HEK293 (cell line): ENCODE data around the gene FOXO3.

Experiments used
- CTCF ChIA-PET: fragments of 350-600 bp; formaldehyde crosslinking; extraction: SDS; loops from one replicate; lab custom pipeline; 2021; ENCODE audit warnings: antibody characterized with exemption; lab: Yijun Ruan, JAX
- POLR2A ChIA-PET: fragments of 300-600 bp; formaldehyde crosslinking; extraction: SDS; loops from one replicate; lab custom pipeline; 2020; ENCODE audit warnings: antibody characterized with exemption, inconsistent platforms; lab: Yijun Ruan, JAX
- H3K27ac ChIP-seq: fragments of 200-500 bp; sonication (Bioruptor generic); 2 replicates; pipeline ENCODE4 v1.5.1; 2014; ENCODE audit warnings: low read depth, low read length, control low read depth, inconsistent platforms; ENCODE audit errors: extremely low read depth
- H3K36me3 ChIP-seq, 2 experiments: fragments of 200-500 bp in 1 of 2; sonication (Bioruptor generic) in 1 of 2; 1 replicate in 1 of 2; 2 replicates in 1 of 2; pipeline ENCODE4 v1.5.1; 2014 to 2017; ENCODE audit warnings: inconsistent platforms in 2 of 2, low read length in 2 of 2; ENCODE audit not compliant: control insufficient read depth in 2 of 2, insufficient read depth in 1 of 2
- H3K4me1 ChIP-seq: fragments of 200-500 bp; sonication (Bioruptor generic); 2 replicates; pipeline ENCODE4 v1.5.1; 2014; ENCODE audit warnings: mild to moderate bottlenecking, low read length, inconsistent platforms; ENCODE audit not compliant: control insufficient read depth, insufficient read depth
- H3K4me3 ChIP-seq: 2 replicates; pipeline ENCODE4 v1.5.1; 2011; ENCODE audit warnings: low read depth, mild to moderate bottlenecking, control low read depth, low read length, moderate library complexity
- H3K9me3 ChIP-seq: fragments of 200-500 bp; sonication (Bioruptor generic); 2 replicates; pipeline ENCODE4 v1.5.1; 2014; ENCODE audit warnings: low read depth, low read length, inconsistent platforms; ENCODE audit not compliant: control insufficient read depth, insufficient read depth
- FEZF1 ChIP-seq: fragments of 450-650 bp; formaldehyde crosslinking; IDR thresholded peaks from 2 replicates; pipeline ENCODE4 v1.5.1; 2016; ENCODE audit warnings: missing biosample characterization, missing genetic modification characterization
- HIC1 ChIP-seq: fragments of 450-650 bp; formaldehyde crosslinking; IDR thresholded peaks from 2 replicates; pipeline ENCODE4 v1.5.1; 2016; ENCODE audit warnings: missing biosample characterization, missing genetic modification characterization
- KLF1 ChIP-seq: fragments of 450-650 bp; formaldehyde crosslinking; IDR thresholded peaks from 2 replicates; pipeline ENCODE4 v1.5.1; 2016; ENCODE audit warnings: missing biosample characterization, missing genetic modification characterization
- KLF9 ChIP-seq: fragments of 450-650 bp; formaldehyde crosslinking; IDR thresholded peaks from 2 replicates; pipeline ENCODE4 v1.5.1; 2016; ENCODE audit warnings: missing biosample characterization, missing genetic modification characterization, low read depth
- PATZ1 ChIP-seq: fragments of 450-650 bp; formaldehyde crosslinking; IDR thresholded peaks from 2 replicates; pipeline ENCODE4 v1.5.1; 2016; ENCODE audit warnings: missing biosample characterization, missing genetic modification characterization
- PRDM10 ChIP-seq: fragments of 450-650 bp; formaldehyde crosslinking; IDR thresholded peaks from 2 replicates; pipeline ENCODE4 v1.5.1; 2016; ENCODE audit warnings: missing biosample characterization, missing genetic modification characterization
- PRDM6 ChIP-seq: fragments of 450-650 bp; formaldehyde crosslinking; IDR thresholded peaks from 2 replicates; pipeline ENCODE4 v1.5.1; 2017; ENCODE audit warnings: missing biosample characterization, missing genetic modification characterization
- SP7 ChIP-seq: fragments of 450-650 bp; formaldehyde crosslinking; IDR thresholded peaks from 2 replicates; pipeline ENCODE4 v1.5.1; 2016; ENCODE audit warnings: missing biosample characterization, missing genetic modification characterization
- WT1 ChIP-seq: fragments of 450-650 bp; formaldehyde crosslinking; IDR thresholded peaks from 2 replicates; pipeline ENCODE4 v1.5.1; 2016; ENCODE audit warnings: missing biosample characterization, missing genetic modification characterization
- ZEB2 ChIP-seq: fragments of 450-650 bp; formaldehyde crosslinking; IDR thresholded peaks from 2 replicates; pipeline ENCODE4 v1.5.1; 2016; ENCODE audit warnings: missing biosample characterization, missing genetic modification characterization
- ZNF10 ChIP-seq: fragments of 450-650 bp; formaldehyde crosslinking; IDR thresholded peaks from 2 replicates; pipeline ENCODE4 v1.5.1; 2017; ENCODE audit warnings: missing biosample characterization, missing genetic modification characterization
- ZNF121 ChIP-seq: fragments of 450-650 bp; formaldehyde crosslinking; IDR thresholded peaks from 2 replicates; pipeline ENCODE4 v1.5.1; 2016; ENCODE audit warnings: missing biosample characterization, missing genetic modification characterization
- ZNF169 ChIP-seq: fragments of 450-650 bp; formaldehyde crosslinking; IDR thresholded peaks from 2 replicates; pipeline ENCODE4 v1.5.1; 2016; ENCODE audit warnings: missing biosample characterization, missing genetic modification characterization
- ZNF174 ChIP-seq: fragments of 450-650 bp; formaldehyde crosslinking; IDR thresholded peaks from 2 replicates; pipeline ENCODE4 v1.5.0; 2017; ENCODE audit warnings: missing biosample characterization, mild to moderate bottlenecking, missing genetic modification characterization
- ZNF184 ChIP-seq: fragments of 450-650 bp; IDR thresholded peaks from 2 replicates; pipeline ENCODE4 v1.5.1; 2018; ENCODE audit warnings: missing biosample characterization, mild to moderate bottlenecking, missing genetic modification characterization
- ZNF24 ChIP-seq: fragments of 450-650 bp; formaldehyde crosslinking; IDR thresholded peaks from 2 replicates; pipeline ENCODE4 v1.5.1; 2016; ENCODE audit warnings: missing biosample characterization, missing genetic modification characterization
- ZNF324 ChIP-seq: fragments of 450-650 bp; formaldehyde crosslinking; IDR thresholded peaks from 2 replicates; pipeline ENCODE4 v1.5.1; 2016; ENCODE audit warnings: missing biosample characterization, missing genetic modification characterization
- ZNF366 ChIP-seq: fragments of 450-650 bp; formaldehyde crosslinking; conservative IDR thresholded peaks from 2 replicates; pipeline ENCODE4 v1.5.1; 2016; ENCODE audit warnings: missing biosample characterization, missing genetic modification characterization
- ZNF510 ChIP-seq: fragments of 450-650 bp; formaldehyde crosslinking; IDR thresholded peaks from 2 replicates; pipeline ENCODE4 v1.5.1; 2018; ENCODE audit warnings: mild to moderate bottlenecking, missing genetic modification characterization, missing biosample characterization; ENCODE audit not compliant: insufficient replicate concordance
- ZSCAN23 ChIP-seq: fragments of 450-650 bp; formaldehyde crosslinking; IDR thresholded peaks from 2 replicates; pipeline ENCODE4 v1.5.1; 2016; ENCODE audit warnings: missing biosample characterization, missing genetic modification characterization

FOXO3 gene

GRCh38 chr6:108562503-108562993, 1.8 kb downstream of the FOXO3 start (continued):
- peak; percentile 88 for TF ChIP-seq PATZ1
- peak; percentile 69; the same call in 1 of the 2 replicates for TF ChIP-seq ZSCAN23 (tag by site-specific recombination)
- TF ChIP-seq ZNF510, result no peak
- TF ChIP-seq ZNF174 (tag by site-specific recombination), result no peak
- TF ChIP-seq ZNF10 (tag by site-specific recombination), result peak; percentile 74
- no peak for TF ChIP-seq ZNF169 (tag by site-specific recombination)
- peak; percentile 57 for TF ChIP-seq KLF1
- peak; percentile 91; the same call in 1 of the 2 replicates for TF ChIP-seq ZNF24

GRCh38 chr6:108563292-108563691, 2.6 kb downstream of the FOXO3 start:
- H3K36me3 ChIP-seq, result peaks cover 0 to 23% of the 10 kb centered on the region in 2 experiments; a peak in 2 of 3 replicates
- ChIA-PET POLR2A (interaction anchor here (1.0 to 3.2 kb wide), 9 partner anchors 14 to 531 kb away, joined by 3 to 14 read pairs (median 4); partner anchors contain the start of gene SESN1), CTCF (interaction anchor here (1.0 to 1.2 kb wide), 2 partner anchors 219 to 220 kb away, joined by 4 to 5 read pairs; no protein-coding TSS in a partner anchor)
- H3K9me3 ChIP-seq, result no peaks in the 10 kb centered on the region
- peak overlapping the region; percentile 86 for H3K4me3 ChIP-seq
- no peak for TF ChIP-seq ZNF184 (tag by site-specific recombination)
- no peak overlapping the region for H3K27ac ChIP-seq
- peaks cover 24% of the 10 kb centered on the region for H3K4me1 ChIP-seq

GRCh38 chr6:108564178-108564577, 3.5 kb downstream of the FOXO3 start:
- Histone ChIP-seq H3K4me1 (peaks cover 24% of the 10 kb centered on the region), H3K27ac (no peak overlapping the region), H3K9me3 (no peaks in the 10 kb centered on the region), H3K36me3 (peaks cover 0 to 32% of the 10 kb centered on the region in 2 experiments; a peak in 2 of 3 replicates), H3K4me3 (peak overlapping the region; percentile 0; the same call in 1 of the 2 replicates)
- CTCF ChIA-PET, result interaction anchor here (0.7 kb wide), 1 partner anchor 271 kb away, joined by 4 read pairs; no protein-coding TSS in a partner anchor
- POLR2A ChIA-PET, result interaction anchor here (0.9 to 1.1 kb wide), 2 partner anchors 16 to 22 kb away, joined by 3 read pairs; no protein-coding TSS in a partner anchor
- TF ChIP-seq WT1 (peak; percentile 56; the same call in 1 of the 2 replicates), ZNF184 (tag by site-specific recombination) (peak; percentile 64), FEZF1 (tag by site-specific recombination) (peak; percentile 71), ZNF324 (no peak), ZEB2 (tag by site-specific recombination) (peak; percentile 77), SP7 (peak; percentile 82), ZNF121 (tag by site-specific recombination) (no peak), ZNF366 (tag by site-specific recombination) (peak; percentile 86), HIC1 (tag by site-specific recombination) (peak; percentile 64; the same call in 1 of the 2 replicates), PRDM6 (tag by site-specific recombination) (peak; percentile 37), KLF9 (tag by site-specific recombination) (no peak), PRDM10 (tag by site-specific recombination) (peak; percentile 56; the same call in 1 of the 2 replicates)
